ENCODE results near the gene BIK. TPM values are rescaled to one million over a fixed set of nuclear protein-coding genes. Genes with fewer than 3 reads are reported as not detected.

The BIK gene
- total RNA-seq, 1 experiment from 2014 or later: 43.1 TPM

- peak overlapping the region; percentile 69 for H3K4me3 Mint-ChIP-seq (ENCODE audit: low read depth, unreplicated experiment)
- H3K36me3 Mint-ChIP-seq (ENCODE audit: insufficient read depth, unreplicated experiment): peaks cover 33% of the 10 kb centered on the region
- intact Hi-C loops (cut with micrococcal nuclease; ENCODE audit: unreplicated experiment): no loop called here
- DNase-seq: peak; percentile 70
- H3K4me1 Mint-ChIP-seq (ENCODE audit: low read depth, unreplicated experiment): peaks cover 8% of the 10 kb centered on the region
- no peaks in the 10 kb centered on the region for H3K27me3 Mint-ChIP-seq (ENCODE audit: unreplicated experiment)
- CTCF ChIA-PET: interaction anchor here (0.6 to 0.9 kb wide), 3 partner anchors 275 to 464 kb away, joined by 3 to 14 read pairs (median 3); no protein-coding TSS in a partner anchor
- no peaks in the 10 kb centered on the region for H3K9me3 Mint-ChIP-seq (ENCODE audit: low read depth, unreplicated experiment)
- TF ChIP-seq CTCF (IDR thresholded peaks at IDR 0.05; ENCODE audit: unreplicated experiment): no peak
- peak overlapping the region; percentile 43 for H3K27ac Mint-ChIP-seq (ENCODE audit: unreplicated experiment)
- BruUV-seq (replicated peaks): no TSS peak
Observed at GRCh38 chr22:43152357-43153071, 42.0 kb downstream of the BIK start.

GRCh38 chr22:43153899-43154298 lies 43.3 kb downstream of the BIK start:
- Mint-ChIP-seq H3K36me3 (ENCODE audit: insufficient read depth, unreplicated experiment) (peaks cover 44% of the 10 kb centered on the region), H3K27ac (ENCODE audit: unreplicated experiment) (no peak overlapping the region), H3K4me3 (ENCODE audit: low read depth, unreplicated experiment) (no peak overlapping the region), H3K27me3 (ENCODE audit: unreplicated experiment) (no peaks in the 10 kb centered on the region), H3K9me3 (ENCODE audit: low read depth, unreplicated experiment) (no peaks in the 10 kb centered on the region), H3K4me1 (ENCODE audit: low read depth, unreplicated experiment) (peaks cover 16% of the 10 kb centered on the region)
- intact Hi-C loops (cut with micrococcal nuclease; ENCODE audit: unreplicated experiment): no loop called here
- TSS peak; percentile 40 for BruUV-seq (replicated peaks)
- CTCF ChIA-PET: interaction anchor here (0.7 kb wide), 2 partner anchors 64 to 220 kb away, joined by 3 to 4 read pairs; no protein-coding TSS in a partner anchor
- no peak for DNase-seq
- no peak for TF ChIP-seq CTCF (IDR thresholded peaks at IDR 0.05; ENCODE audit: unreplicated experiment)

GRCh38 chr22:43154887-43155536 lies 44.5 kb downstream of the BIK start:
- H3K27ac Mint-ChIP-seq (ENCODE audit: unreplicated experiment): no peak overlapping the region
- DNase-seq: no peak
- H3K27me3 Mint-ChIP-seq (ENCODE audit: unreplicated experiment): no peaks in the 10 kb centered on the region
- no peaks in the 10 kb centered on the region for H3K9me3 Mint-ChIP-seq (ENCODE audit: low read depth, unreplicated experiment)
- CTCF ChIA-PET: no interaction called here
- no peak for TF ChIP-seq CTCF (IDR thresholded peaks at IDR 0.05; ENCODE audit: unreplicated experiment)
- intact Hi-C loops (cut with micrococcal nuclease; ENCODE audit: unreplicated experiment): no loop called here
- peaks cover 17% of the 10 kb centered on the region for H3K4me1 Mint-ChIP-seq (ENCODE audit: low read depth, unreplicated experiment)
- no peak overlapping the region for H3K4me3 Mint-ChIP-seq (ENCODE audit: low read depth, unreplicated experiment)
- no TSS peak for BruUV-seq (replicated peaks)
- peaks cover 49% of the 10 kb centered on the region for H3K36me3 Mint-ChIP-seq (ENCODE audit: insufficient read depth, unreplicated experiment)

GRCh38 chr22:43155789-43156188 lies 45.2 kb downstream of the BIK start:
- no peaks in the 10 kb centered on the region for H3K27me3 Mint-ChIP-seq (ENCODE audit: unreplicated experiment)
- CTCF ChIA-PET: interaction anchor here (0.6 kb wide), 1 partner anchor 160 kb away, joined by 3 read pairs; no protein-coding TSS in a partner anchor
- no peak overlapping the region for H3K4me3 Mint-ChIP-seq (ENCODE audit: low read depth, unreplicated experiment)
- H3K36me3 Mint-ChIP-seq (ENCODE audit: insufficient read depth, unreplicated experiment): peaks cover 50% of the 10 kb centered on the region
- no peak overlapping the region for H3K27ac Mint-ChIP-seq (ENCODE audit: unreplicated experiment)
- H3K9me3 Mint-ChIP-seq (ENCODE audit: low read depth, unreplicated experiment): no peaks in the 10 kb centered on the region
- peaks cover 17% of the 10 kb centered on the region for H3K4me1 Mint-ChIP-seq (ENCODE audit: low read depth, unreplicated experiment)
- no peak for TF ChIP-seq CTCF (IDR thresholded peaks at IDR 0.05; ENCODE audit: unreplicated experiment)
- BruUV-seq (replicated peaks): no TSS peak
- no peak for DNase-seq
- intact Hi-C loops (cut with micrococcal nuclease; ENCODE audit: unreplicated experiment): no loop called here

All from Calu3 (cell line).